ENCODE results near the gene LDHB.
"Not testable (repeated sequence)": the region's sequence is repeated elsewhere in the genome, so short reads cannot be mapped to it uniquely, and the experiment has no call there.

The LDHB gene

GRCh38 chr12:21607701-21608100 is 49.9 kb downstream of the LDHB start:
- DNase-seq (ENCODE audit: low read depth) = no peak

- no peak for DNase-seq (ENCODE audit: low read depth)
Measured at GRCh38 chr12:21606175-21606574, 51.5 kb downstream of the LDHB start.

GRCh38 chr12:21604245-21605101 is 53.2 kb downstream of the LDHB start, which contains the start of gene GYS2:
TSS of gene GYS2 (minus strand) at chr12:21604847. CDS start at chr12:21604592, 255 bp downstream.
- no peak for DNase-seq (ENCODE audit: low read depth)

- no peak for DNase-seq (ENCODE audit: low read depth)
Measured at GRCh38 chr12:21602774-21603173, 54.9 kb downstream of the LDHB start.

GRCh38 chr12:21600196-21600595 is 57.4 kb downstream of the LDHB start:
- no peak for DNase-seq (ENCODE audit: low read depth)

GRCh38 chr12:21599143-21599999 is 58.3 kb downstream of the LDHB start:
- DNase-seq (ENCODE audit: low read depth) = no peak

- DNase-seq (ENCODE audit: low read depth) = no peak
Measured at GRCh38 chr12:21598651-21599050, 59.0 kb downstream of the LDHB start.

- not testable (repeated sequence) for DNase-seq (ENCODE audit: low read depth)
Measured at GRCh38 chr12:21595356-21595755, 62.3 kb downstream of the LDHB start.

- no peak for DNase-seq (ENCODE audit: low read depth)
Measured at GRCh38 chr12:21585485-21585884, 72.2 kb downstream of the LDHB start.

All from GM04504 (cell line).